H1 (cell line): Measurements from ENCODE around the gene HIP1. TPM values are rescaled to one million over a fixed set of nuclear protein-coding genes. Genes with fewer than 3 reads are reported as not detected.

ENCODE experiments used
- CTCF ChIA-PET: fragments of 300-600 bp; sonication (Branson Sonifier 250); formaldehyde crosslinking; loops from one replicate; lab custom pipeline; 2021; ENCODE audit not compliant: partially characterized antibody; lab: Charles Lee
- POLR2A ChIA-PET: fragments of 300-600 bp; sonication (Branson Sonifier 250); formaldehyde crosslinking; loops from one replicate; lab custom pipeline; 2021; ENCODE audit warnings: inconsistent platforms; ENCODE audit not compliant: partially characterized antibody; lab: Charles Lee
- DNase-seq, 2 experiments: peaks; one replicate each; pipeline versions ENCODE4 v3.0.0 to v3.0.0-alpha.2; 2010 to 2022; ENCODE audit warnings: low spot score in 2 of 2, low read depth in 1 of 2, mixed read lengths in 1 of 2
- FAIRE-seq: peaks from 2 replicates; lab custom pipeline; 2011; peaks lifted over from hg19 to GRCh38; lab: Jason Lieb, UNC
- H2AFZ ChIP-seq: 2 replicates; pipeline ENCODE4 v1.8.1; 2012; ENCODE audit warnings: low read length, inconsistent platforms
- H2AK5ac ChIP-seq: 2 replicates; pipeline ENCODE4 v1.6.1; 2013; ENCODE audit warnings: low read depth, low read length
- H2BK120ac ChIP-seq: replicated peaks from 2 replicates; pipeline ENCODE3; 2013; ENCODE audit warnings: low read depth, low read length, inconsistent platforms
- H2BK12ac ChIP-seq: 2 replicates; pipeline ENCODE4 v1.6.1; 2013; ENCODE audit warnings: low read depth, low read length
- H2BK15ac ChIP-seq: 2 replicates; pipeline ENCODE4 v1.6.1; 2013; ENCODE audit warnings: low read length
- H2BK20ac ChIP-seq: 2 replicates; pipeline ENCODE4 v1.6.1; 2013; ENCODE audit warnings: low read length
- H2BK5ac ChIP-seq: 2 replicates; pipeline ENCODE4 v1.6.1; 2013; ENCODE audit warnings: low read depth, low read length
- H3K14ac ChIP-seq: 2 replicates; pipeline ENCODE4 v1.6.1; 2013; ENCODE audit warnings: inconsistent platforms; ENCODE audit not compliant: insufficient read length
- H3K18ac ChIP-seq: 2 replicates; pipeline ENCODE4 v1.6.1; 2013; ENCODE audit warnings: low read length; ENCODE audit errors: extremely low read depth
- H3K23ac ChIP-seq: 2 replicates; pipeline ENCODE4 v1.6.1; 2013; ENCODE audit warnings: inconsistent platforms; ENCODE audit not compliant: insufficient read length
- H3K23me2 ChIP-seq: 2 replicates; pipeline ENCODE4 v1.6.1; 2013; ENCODE audit warnings: low read depth, low read length
- H3K27ac ChIP-seq: 2 replicates; pipeline ENCODE4 v1.6.1; 2011; ENCODE audit warnings: low read depth, low read length, inconsistent platforms
- H3K27me3 ChIP-seq, 4 experiments: replicated peaks in 1 of 4; 1 replicate in 1 of 4; 2 replicates in 3 of 4; pipeline versions ENCODE4 v1.6.1 to v1.8.1; 2011 to 2013; ENCODE audit warnings: low read length in 3 of 4, mild to moderate bottlenecking in 3 of 4, inconsistent platforms in 2 of 4, mixed read lengths in 2 of 4, moderate library complexity in 1 of 4; ENCODE audit not compliant: control insufficient read depth in 3 of 4, insufficient read depth in 3 of 4; ENCODE audit errors: extremely low read depth in 1 of 4
- H3K36me3 ChIP-seq, 4 experiments: 2 replicates each; pipeline versions ENCODE4 v1.6.1 to v1.8.1; 2011 to 2013; ENCODE audit warnings: mild to moderate bottlenecking in 4 of 4, low read length in 3 of 4, moderate library complexity in 2 of 4, control low read depth in 1 of 4, inconsistent platforms in 1 of 4; ENCODE audit not compliant: insufficient read depth in 4 of 4, control insufficient read depth in 2 of 4
- H3K4ac ChIP-seq: replicated peaks from 2 replicates; pipeline ENCODE3; 2013; ENCODE audit warnings: low read length, low read depth, mixed read lengths, inconsistent platforms; ENCODE audit not compliant: insufficient read length
- H3K4me1 ChIP-seq, 4 experiments: replicated peaks in 1 of 4; 1 replicate in 1 of 4; 2 replicates in 3 of 4; pipeline versions ENCODE4 v1.6.1 to v1.8.1; 2011 to 2013; ENCODE audit warnings: low read length in 3 of 4, inconsistent platforms in 2 of 4, mixed read lengths in 1 of 4; ENCODE audit not compliant: insufficient read depth in 4 of 4, control insufficient read depth in 3 of 4
- H3K4me2 ChIP-seq, 2 experiments: 2 replicates each; pipeline versions ENCODE4 v1.6.1 to v1.8.1; 2011 to 2013; ENCODE audit warnings: low read depth in 2 of 2, low read length in 2 of 2, control low read depth in 1 of 2, inconsistent platforms in 1 of 2, mild to moderate bottlenecking in 1 of 2; ENCODE audit not compliant: insufficient read depth in 1 of 2
- H3K4me3 ChIP-seq, 4 experiments: fragments of 200-600, 300-600 bp in 1 of 4; sonication (generic), shearing (Covaris generic), sonication (Bioruptor Twin) in 1 of 4; 2 replicates each; pipeline versions ENCODE4 v1.5.1 to v1.8.1; 2011 to 2016; ENCODE audit warnings: low read length in 4 of 4, low read depth in 3 of 4, control low read depth in 2 of 4, inconsistent platforms in 2 of 4, mild to moderate bottlenecking in 2 of 4, mixed read lengths in 1 of 4, moderate library complexity in 1 of 4; ENCODE audit not compliant: insufficient read depth in 2 of 4; ENCODE audit errors: extremely low read depth in 1 of 4
- H3K56ac ChIP-seq: replicated peaks from 2 replicates; pipeline ENCODE3; 2013; ENCODE audit warnings: low read depth, mild to moderate bottlenecking, mixed read lengths, low read length, inconsistent platforms; ENCODE audit not compliant: insufficient read length
- H3K79me1 ChIP-seq: 2 replicates; pipeline ENCODE4 v1.6.1; 2013; ENCODE audit warnings: low read depth, low read length, control low read depth
- H3K79me2 ChIP-seq, 2 experiments: 2 replicates each; pipeline versions ENCODE4 v1.6.1 to v1.8.1; 2012 to 2013; ENCODE audit warnings: low read length in 2 of 2, mild to moderate bottlenecking in 2 of 2, inconsistent platforms in 1 of 2; ENCODE audit not compliant: insufficient read depth in 2 of 2, control insufficient read depth in 1 of 2
- H3K9ac ChIP-seq, 4 experiments: replicated peaks in 1 of 4; 1 replicate in 1 of 4; 2 replicates in 3 of 4; pipeline versions ENCODE4 v1.6.1 to v1.8.1; 2011 to 2013; ENCODE audit warnings: low read depth in 3 of 4, low read length in 3 of 4, control low read depth in 2 of 4, mild to moderate bottlenecking in 2 of 4, moderate library complexity in 2 of 4, inconsistent platforms in 1 of 4; ENCODE audit errors: extremely low read depth in 1 of 4
- H3K9me3 ChIP-seq, 2 experiments: 2 replicates each; pipeline versions ENCODE4 v1.6.1 to v1.8.1; 2012 to 2013; ENCODE audit warnings: mild to moderate bottlenecking in 2 of 2, moderate library complexity in 2 of 2, control low read depth in 1 of 2, inconsistent platforms in 1 of 2, low read depth in 1 of 2, low read length in 1 of 2, mixed read lengths in 1 of 2; ENCODE audit not compliant: insufficient read depth in 2 of 2
- H4K20me1 ChIP-seq, 2 experiments: replicated peaks in 1 of 2; 2 replicates each; pipeline versions ENCODE3 to v1.8.1; 2011 to 2013; ENCODE audit warnings: inconsistent platforms in 2 of 2, low read length in 2 of 2, mild to moderate bottlenecking in 1 of 2; ENCODE audit not compliant: insufficient read depth in 2 of 2, control insufficient read depth in 1 of 2
- H4K5ac ChIP-seq: 2 replicates; pipeline ENCODE4 v1.6.1; 2013; ENCODE audit warnings: low read length, low read depth, mixed read lengths, inconsistent platforms; ENCODE audit not compliant: insufficient read length
- H4K8ac ChIP-seq: 2 replicates; pipeline ENCODE4 v1.8.0; 2013; ENCODE audit warnings: mild to moderate bottlenecking, moderate library complexity, low read length, inconsistent platforms; ENCODE audit not compliant: insufficient read depth; ENCODE audit errors: extremely low read depth
- H4K91ac ChIP-seq: replicated peaks from 2 replicates; pipeline ENCODE3; 2013; ENCODE audit warnings: low read length, mixed read lengths, inconsistent platforms; ENCODE audit not compliant: insufficient read length
- ATF3 ChIP-seq: IDR thresholded peaks from 2 replicates; pipeline ENCODE4 v1.6.1; 2011; ENCODE audit warnings: low read depth, mild to moderate bottlenecking, low read length; ENCODE audit not compliant: insufficient read depth
- CBX8 ChIP-seq: fragments of 300-800, 300-1000 bp; sonication (generic); IDR thresholded peaks from 2 replicates; pipeline ENCODE4 v1.7.1; 2016; ENCODE audit warnings: low read depth, low read length, borderline replicate concordance
- CEBPB ChIP-seq: IDR thresholded peaks from 2 replicates; pipeline ENCODE4 v1.6.1; 2012; ENCODE audit warnings: low read depth, low read length
- CHD2 ChIP-seq: IDR thresholded peaks from 2 replicates; pipeline ENCODE4 v1.6.1; 2012; ENCODE audit warnings: low read length, improper control_type of control experiment
- CTBP2 ChIP-seq: IDR thresholded peaks from 2 replicates; pipeline ENCODE4 v1.7.0; 2011; ENCODE audit warnings: borderline replicate concordance, mild to moderate bottlenecking, moderate library complexity, mixed read lengths, low read length; ENCODE audit not compliant: insufficient read depth, insufficient read length
- EGR1 ChIP-seq: IDR thresholded peaks from 2 replicates; pipeline ENCODE4 v1.6.1; 2011; ENCODE audit warnings: low read depth, low read length, borderline replicate concordance
- JUND ChIP-seq: IDR thresholded peaks from 2 replicates; pipeline ENCODE4 v1.6.1; 2011; ENCODE audit warnings: mild to moderate bottlenecking, improper control_type of control experiment, low read length
- NANOG ChIP-seq: IDR thresholded peaks from 2 replicates; pipeline ENCODE4 v1.6.1; 2011; ENCODE audit warnings: low read length, low read depth, mild to moderate bottlenecking, inconsistent platforms; ENCODE audit not compliant: insufficient read depth, poor library complexity, severe bottlenecking
- POLR2A ChIP-seq, 2 experiments: IDR thresholded peaks; 1 replicate in 1 of 2; 2 replicates in 1 of 2; pipeline ENCODE4 v1.6.1; 2011; ENCODE audit warnings: low read depth in 2 of 2, low read length in 2 of 2, mild to moderate bottlenecking in 2 of 2; ENCODE audit errors: control extremely low read depth in 1 of 2
- RAD21 ChIP-seq, 2 experiments: IDR thresholded peaks in 1 of 2; conservative IDR thresholded peaks in 1 of 2; 2 replicates each; pipeline ENCODE4 v1.6.1; 2011; ENCODE audit warnings: low read depth in 2 of 2, low read length in 2 of 2, improper control_type of control experiment in 1 of 2, inconsistent platforms in 1 of 2, mild to moderate bottlenecking in 1 of 2, moderate library complexity in 1 of 2
- SAP30 ChIP-seq: fragments of 300-600 bp; sonication (generic); IDR thresholded peaks from 2 replicates; pipeline ENCODE4 v1.7.1; 2012; ENCODE audit warnings: low read length, moderate library complexity, mild to moderate bottlenecking, inconsistent platforms; ENCODE audit not compliant: insufficient read depth, insufficient replicate concordance
- SIN3A ChIP-seq, 2 experiments: IDR thresholded peaks in 1 of 2; conservative IDR thresholded peaks in 1 of 2; 2 replicates each; pipeline ENCODE4 v1.6.1; 2011 to 2012; ENCODE audit warnings: low read length in 2 of 2, improper control_type of control experiment in 1 of 2, low read depth in 1 of 2, mild to moderate bottlenecking in 1 of 2
- SP1 ChIP-seq: IDR thresholded peaks from 2 replicates; pipeline ENCODE4 v1.6.1; 2011; ENCODE audit warnings: low read depth, low read length
- SP2 ChIP-seq: IDR thresholded peaks from 2 replicates; pipeline ENCODE4 v1.6.1; 2012; ENCODE audit warnings: mild to moderate bottlenecking, low read length, inconsistent platforms
- WGBS, 2 experiments: shearing (Covaris generic) in 1 of 2; methylation state at CpG; one replicate each; pipeline versions ENCODE4 v1.1.6 to v1.1.7; 2013 to 2015; ENCODE audit warnings: low lambda C conversion rate in 2 of 2, mixed read lengths in 2 of 2, inconsistent platforms in 1 of 2, low coverage in 1 of 2, missing lambda C conversion rate in 1 of 2; ENCODE audit not compliant: insufficient replicate concordance in 2 of 2, insufficient coverage in 1 of 2, insufficient read length in 1 of 2; ENCODE audit errors: extremely low coverage in 1 of 2, missing lambda C conversion rate in 1 of 2; 5-methylcytosine and 5-hydroxymethylcytosine counted together
- polyA plus RNA-seq, 7 experiments: library from polyadenylated mRNA; depleted of rRNA in 3 of 7; stranded (reverse) in 5 of 7; unstranded in 2 of 7; fragments of >200 nt in 5 of 7; fragments of 200-250 nt in 2 of 7; gene quantifications; 1 replicate in 5 of 7; 2 replicates in 1 of 7; 4 replicates in 1 of 7; pipeline versions ENCODE4 v1.2.1 to v1.2.3, GENCODE V29; 2011 to 2013; ENCODE audit warnings: missing spikeins in 2 of 7, mixed read lengths in 2 of 7
- total RNA-seq: library from RNA; stranded (reverse); fragmentation: NEBNext Ultra II Directional; extraction: Animal tissue kit (Norgen Biotek cat#: 25700); gene quantifications from 2 replicates; pipeline ENCODE4 v1.2.1, GENCODE V29; 2021

Gene HIP1
- total and polyA plus RNA-seq, 2 of the 8 experiments (the other 6 are each of a cell fraction or from before 2014, with no cell fraction given) = 51.8 to 108 TPM

GRCh38 chr7:75537731-75538130 is 201.0 kb downstream of the HIP1 start:
- TF ChIP-seq ATF3 = no peak
- no peak for TF ChIP-seq NANOG
- no peak for TF ChIP-seq POLR2A (IDR thresholded peaks at IDR 0.05; ENCODE audit: control extremely low read depth in 1 of 2, low read depth in 2 of 2, low read length in 2 of 2)
- TF ChIP-seq SP1 = no peak
- no peak for TF ChIP-seq SAP30
- no peak for TF ChIP-seq CBX8
- TF ChIP-seq SIN3A (conservative IDR thresholded peaks at IDR 0.05 in 1 of 2, IDR thresholded peaks at IDR 0.05 in 1 of 2; ENCODE audit: low read depth in 1 of 2, low read length in 2 of 2) = no peak
- no peak for TF ChIP-seq RAD21 (IDR thresholded peaks at IDR 0.05 in 1 of 2, conservative IDR thresholded peaks at IDR 0.05 in 1 of 2; ENCODE audit: low read depth in 2 of 2, low read length in 2 of 2)
- no peak for TF ChIP-seq SP2
- TF ChIP-seq JUND = no peak
- TF ChIP-seq CHD2 = no peak
- TF ChIP-seq CEBPB = no peak
- TF ChIP-seq EGR1 = no peak
- TF ChIP-seq CTBP2 = no peak
- Histone ChIP-seq H3K56ac (no peak overlapping the region), H2BK5ac (no peak overlapping the region), H2BK15ac (no peak overlapping the region), H3K79me1 (no peaks in the 10 kb centered on the region), H3K27me3 (no peaks in the 10 kb centered on the region), H2AFZ (no peak overlapping the region), H3K4me3 (no peak overlapping the region), H3K18ac (no peak overlapping the region), H4K5ac (no peak overlapping the region), H3K79me2 (no peaks in the 10 kb centered on the region), H3K23ac (no peak overlapping the region), H3K4ac (no peak overlapping the region), H3K9me3 (no peaks in the 10 kb centered on the region), H3K4me2 (no peak overlapping the region), H4K20me1 (no peaks in the 10 kb centered on the region), H3K9ac (no peak overlapping the region), H2BK12ac (no peak overlapping the region), H2BK20ac (no peak overlapping the region), H2BK120ac (no peak overlapping the region), H3K27ac (no peak overlapping the region), H2AK5ac (no peak overlapping the region), H3K36me3 (peaks cover 30 to 69% (median 56%) of the 10 kb centered on the region in 4 experiments), H3K23me2 (no peaks in the 10 kb centered on the region), H4K91ac (no peak overlapping the region), H4K8ac (no peak overlapping the region), H3K4me1 (no peaks in the 10 kb centered on the region), H3K14ac (no peak overlapping the region)
- CTCF ChIA-PET = no interaction called here
- POLR2A ChIA-PET = no interaction called here
- 90% methylated on average over 5 of the region's 5 CpGs; no CpG with 5 or more reads in 1 of the 2 experiments for WGBS, 2 experiments
- FAIRE-seq (no peak), DNase-seq (no peak)
